Measurements from ENCODE around the gene OSBP. TPM values are rescaled to one million over a fixed set of nuclear protein-coding genes. Genes with fewer than 3 reads are reported as not detected.
A peak's percentile ranks its signal among the peaks of the same experiment; 100 is the strongest.

OSBP gene
- total and polyA plus RNA-seq, 9 of the 15 experiments (the other 6 are each of a cell fraction or from before 2014, with no cell fraction given), result 11.7 to 49.0 (median 28.7) TPM

- no peak for TF ChIP-seq THAP7 (CRISPR knock-in tag; IDR thresholded peaks at IDR 0.05)
- TF ChIP-seq FOXP1 (CRISPR knock-in tag; IDR thresholded peaks at IDR 0.05), result 0 out of 2 replicates have a peak, but pooled peaks have one; percentile 42
- no peak for TF ChIP-seq MAX (CRISPR knock-in tag; IDR thresholded peaks at IDR 0.05)
- no peak for TF ChIP-seq TRIM28 (IDR thresholded peaks at IDR 0.05)
- TF ChIP-seq ZNF124 (CRISPR knock-in tag; IDR thresholded peaks at IDR 0.05), result no peak
- peak; percentile 89 for TF ChIP-seq ZNF592 (IDR thresholded peaks at IDR 0.05)
- TF ChIP-seq NCOR1 (IDR thresholded peaks at IDR 0.05), result no peak; the same call in 1 of the 2 replicates
- peak; percentile 68 for TF ChIP-seq HDAC3 (IDR thresholded peaks at IDR 0.05; ENCODE audit: borderline replicate concordance, partially characterized antibody)
- no peak for TF ChIP-seq PHTF2 (CRISPR knock-in tag; IDR thresholded peaks at IDR 0.05)
- TF ChIP-seq TAF15 (IDR thresholded peaks at IDR 0.05; ENCODE audit: low read depth, low read length), result no peak
- TF ChIP-seq ZNF41 (CRISPR knock-in tag; conservative IDR thresholded peaks at IDR 0.05), result no peak
- TF ChIP-seq TSC22D4 (tag; IDR thresholded peaks at IDR 0.05), result no peak
- peak; percentile 83 for TF ChIP-seq NFIC (IDR thresholded peaks at IDR 0.05)
- no peak for TF ChIP-seq ZFP1 (CRISPR knock-in tag; IDR thresholded peaks at IDR 0.05)
- TF ChIP-seq CSDE1 (IDR thresholded peaks at IDR 0.05), result peak in 1 of 2 experiments; percentile 89; a peak in 2 of 4 replicates
- peak; percentile 38; the same call in 1 of the 2 replicates for TF ChIP-seq HES1 (IDR thresholded peaks at IDR 0.05; ENCODE audit: low read depth)
- TF ChIP-seq ZNF780A (CRISPR knock-in tag; IDR thresholded peaks at IDR 0.05), result no peak
Observed at GRCh38 chr11:59560290-59560701, 55.3 kb downstream of the OSBP start (continued).

Measured in K562 (cell line).